HCT116 (cell line): ENCODE measurements around the gene CCL8. TPM values are rescaled to one million over a fixed set of nuclear protein-coding genes. Genes with fewer than 3 reads are reported as not detected.

Experiments
- ATAC-seq: fragments of 200-7000 bp; cut with Tn5 transposase; 2 replicates; pipeline ENCODE4 v1.9.1; 2020; ENCODE audit warnings: mild to moderate bottlenecking, moderate library complexity
- Bru-seq: library from RNA; stranded (reverse); fragments of 400-500 nt; gene quantifications from one replicate; lab custom pipeline; 2021; lab: Mats Ljungman, UMichigan
- BruChase-seq, 2 experiments: library from RNA; stranded (reverse); fragments of 400-500 nt; gene quantifications; one replicate each; lab custom pipeline; 2021; lab: Mats Ljungman, UMichigan
- BruUV-seq: library from RNA; stranded (reverse); fragments of 400-500 nt; replicated peaks from 2 replicates; lab custom pipeline; 2021; lab: Mats Ljungman, UMichigan
- CTCF ChIA-PET: fragments of 300-600 bp; sonication (Branson Sonifier 250); formaldehyde crosslinking; loops from one replicate; lab custom pipeline; 2021; ENCODE audit warnings: antibody characterized with exemption; lab: Charles Lee
- POLR2A ChIA-PET: fragments of 300-600, 350-600 bp; sonication (Branson Sonifier 250); formaldehyde crosslinking; loops from one replicate; lab custom pipeline; 2021; ENCODE audit warnings: antibody characterized with exemption; lab: Charles Lee
- RAD21 ChIA-PET, 2 experiments: fragments of 300-600 bp; sonication (Branson Sonifier 250); formaldehyde crosslinking; loops; one replicate each; lab custom pipeline; 2023; ENCODE audit warnings: low total read pairs in 2 of 2; ENCODE audit not compliant: uncharacterized antibody in 2 of 2, unreplicated experiment in 2 of 2, low non-redundant PET in 1 of 2; lab: Charles Lee
- DNase-seq: peaks from one replicate; pipeline ENCODE4 v3.0.0-alpha.2; 2010; ENCODE audit warnings: low read depth, low spot score
- H2AFZ ChIP-seq: fragments of 200-600 bp; shearing (Covaris generic), sonication (generic); 2 replicates; pipeline ENCODE4 v1.6.1; 2017; ENCODE audit warnings: low read depth, mixed run types, mixed read lengths, antibody characterized with exemption, low read length; ENCODE audit not compliant: poor library complexity, severe bottlenecking
- H3K27ac ChIP-seq: 2 replicates; pipeline ENCODE4 v1.5.1; 2012; ENCODE audit warnings: low read depth, low read length
- H3K27me3 ChIP-seq: fragments of 200-600 bp; sonication (generic); 2 replicates; pipeline ENCODE4 v1.6.1; 2016; ENCODE audit warnings: mixed run types, low read length, mixed read lengths; ENCODE audit not compliant: insufficient read depth
- H3K36me3 ChIP-seq, 2 experiments: fragments of 200-500 bp in 1 of 2; fragments of 200-600 bp in 1 of 2; sonication (Bioruptor generic) in 1 of 2; sonication (generic) in 1 of 2; 2 replicates each; pipeline versions ENCODE4 v1.5.1 to v1.6.1; 2014 to 2016; ENCODE audit warnings: low read length in 2 of 2, inconsistent platforms in 1 of 2, mixed read lengths in 1 of 2, mixed run types in 1 of 2; ENCODE audit not compliant: insufficient read depth in 2 of 2, control insufficient read depth in 1 of 2
- H3K4me1 ChIP-seq, 2 experiments: fragments of 200-600 bp in 1 of 2; sonication (generic) in 1 of 2; 2 replicates each; pipeline versions ENCODE4 v1.5.1 to v1.6.1; 2012 to 2017; ENCODE audit warnings: low read length in 2 of 2, inconsistent platforms in 1 of 2, mild to moderate bottlenecking in 1 of 2, mixed read lengths in 1 of 2, mixed run types in 1 of 2, moderate library complexity in 1 of 2; ENCODE audit not compliant: insufficient read depth in 2 of 2, control insufficient read depth in 1 of 2
- H3K4me2 ChIP-seq: fragments of 200-600 bp; sonication (generic); 2 replicates; pipeline ENCODE4 v1.6.1; 2017; ENCODE audit warnings: mixed run types, low read length, mixed read lengths
- H3K4me3 ChIP-seq, 2 experiments: fragments of 200-600 bp in 1 of 2; sonication (generic) in 1 of 2; replicated peaks in 1 of 2; 2 replicates each; pipeline ENCODE4 v1.5.1; 2011 to 2016; ENCODE audit warnings: low read length in 2 of 2, control low read depth in 1 of 2, low read depth in 1 of 2, mild to moderate bottlenecking in 1 of 2, mixed read lengths in 1 of 2, mixed run types in 1 of 2
- H3K79me2 ChIP-seq: fragments of 200-600 bp; sonication (generic); 2 replicates; pipeline ENCODE4 v1.6.1; 2017; ENCODE audit warnings: mild to moderate bottlenecking, mixed run types, low read length, moderate library complexity, mixed read lengths; ENCODE audit not compliant: insufficient read depth
- H3K9ac ChIP-seq: fragments of 200-600 bp; sonication (generic); 2 replicates; pipeline ENCODE4 v1.6.1; 2016; ENCODE audit warnings: low read length, mixed read lengths
- H3K9me2 ChIP-seq: fragments of 200-600 bp; sonication (generic), shearing (Covaris generic); 2 replicates; pipeline ENCODE4 v1.6.1; 2017; ENCODE audit warnings: mixed run types, mild to moderate bottlenecking, moderate library complexity; ENCODE audit not compliant: insufficient read depth
- H3K9me3 ChIP-seq, 2 experiments: fragments of 200-500 bp in 1 of 2; fragments of 200-600 bp in 1 of 2; sonication (Bioruptor generic) in 1 of 2; sonication (generic) in 1 of 2; 2 replicates each; pipeline ENCODE4 v1.6.1; 2014 to 2017; ENCODE audit warnings: low read length in 2 of 2, mixed read lengths in 2 of 2, inconsistent platforms in 1 of 2, low read depth in 1 of 2, mild to moderate bottlenecking in 1 of 2, mixed run types in 1 of 2, moderate library complexity in 1 of 2; ENCODE audit not compliant: control insufficient read depth in 1 of 2, insufficient read depth in 1 of 2
- H4K20me1 ChIP-seq: fragments of 200-600 bp; sonication (generic), shearing (Covaris generic); 2 replicates; pipeline ENCODE4 v1.6.1; 2017; ENCODE audit warnings: mixed run types, mild to moderate bottlenecking, moderate library complexity; ENCODE audit not compliant: insufficient read depth
- CBX3 ChIP-seq: IDR thresholded peaks from 2 replicates; pipeline ENCODE4 v1.6.1; 2012; ENCODE audit warnings: low read depth
- ELF1 ChIP-seq: IDR thresholded peaks from 2 replicates; pipeline ENCODE4 v1.6.1; 2012; ENCODE audit warnings: low read depth, borderline replicate concordance
- EZH2 ChIP-seq: fragments of 200-600 bp; sonication (generic); IDR thresholded peaks from 2 replicates; pipeline ENCODE4 v1.6.1; 2017; ENCODE audit warnings: antibody characterized with exemption, mixed run types
- FOSL1 ChIP-seq: IDR thresholded peaks from 2 replicates; pipeline ENCODE4 v1.6.1; 2012; ENCODE audit warnings: low read depth
- JUND ChIP-seq: IDR thresholded peaks from 2 replicates; pipeline ENCODE4 v1.6.1; 2012
- POLR2AphosphoS5 ChIP-seq: IDR thresholded peaks from 2 replicates; pipeline ENCODE4 v1.6.1; 2011; ENCODE audit warnings: mild to moderate bottlenecking, low read depth, low read length, moderate library complexity
- RAD21 ChIP-seq: IDR thresholded peaks from 2 replicates; pipeline ENCODE4 v1.6.1; 2012; ENCODE audit warnings: low read depth, mild to moderate bottlenecking
- TCF7L2 ChIP-seq: IDR thresholded peaks from 2 replicates; pipeline ENCODE4 v1.7.0; 2011; ENCODE audit warnings: borderline replicate concordance, inconsistent platforms; ENCODE audit not compliant: insufficient read depth, insufficient read length; ENCODE audit errors: extremely low read depth
- YY1 ChIP-seq: IDR thresholded peaks from 2 replicates; pipeline ENCODE4 v1.6.1; 2011; ENCODE audit warnings: low read length, low read depth, moderate library complexity, mild to moderate bottlenecking; ENCODE audit not compliant: insufficient replicate concordance; ENCODE audit errors: extremely low read depth
- ZFX ChIP-seq: fragments of 450-650 bp; IDR thresholded peaks from 2 replicates; pipeline ENCODE4 v1.6.1; 2017
- intact Hi-C: fragments of 100-400 bp; cut with micrococcal nuclease; formaldehyde crosslinking; loops from 2 replicates; pipeline ENCODE4 v1.10.0; 2022
- long read RNA-seq: library from polyadenylated mRNA; unstranded; transcript quantifications from one replicate; pipeline ENCODE4 v2.0.0, GENCODE V29; 2021; ENCODE audit not compliant: unreplicated experiment
- polyA plus RNA-seq: library from polyadenylated mRNA; unstranded; fragments of >200 nt; gene quantifications from 2 replicates; pipeline ENCODE4 v1.2.1, GENCODE V29; 2012; ENCODE audit warnings: missing spikeins
- total RNA-seq: library from RNA; stranded (reverse); gene quantifications from one replicate; pipeline ENCODE4 v1.2.1, GENCODE V29; 2021; ENCODE audit not compliant: unreplicated experiment
- TF ChIP-seq, protein P1 (sequence below), 3 experiments: fragments of 200-600 bp in 1 of 3; sonication (generic) in 1 of 3; IDR thresholded peaks in 2 of 3; conservative IDR thresholded peaks in 1 of 3; 2 replicates each; pipeline ENCODE4 v1.5.1; 2012 to 2017; ENCODE audit warnings: low read depth in 2 of 3, low read length in 2 of 3, antibody characterized with exemption in 1 of 3, borderline replicate concordance in 1 of 3, control low read depth in 1 of 3, mild to moderate bottlenecking in 1 of 3, mixed read lengths in 1 of 3, mixed run types in 1 of 3, moderate library complexity in 1 of 3; ENCODE audit not compliant: insufficient read depth in 1 of 3
- TF ChIP-seq, protein P2 (sequence below): IDR thresholded peaks from 2 replicates; pipeline ENCODE4 v1.6.1; 2012
- TF ChIP-seq, protein P3 (sequence below): IDR thresholded peaks from 2 replicates; pipeline ENCODE4 v1.6.1; 2011; ENCODE audit warnings: mild to moderate bottlenecking, low read length, moderate library complexity; ENCODE audit not compliant: insufficient replicate concordance; ENCODE audit errors: extremely low read depth

Gene CCL8
- total RNA-seq (not detected), Bru-seq, nascent RNA (not detected), BruChase-seq, experiment 1, labeled RNA remaining after a 6-hour chase (not detected), BruChase-seq, experiment 2, labeled RNA remaining after a 2-hour chase (not detected)
- not detected in 2 replicates for polyA plus RNA-seq
- long read RNA-seq = 0 reads

DNA sequence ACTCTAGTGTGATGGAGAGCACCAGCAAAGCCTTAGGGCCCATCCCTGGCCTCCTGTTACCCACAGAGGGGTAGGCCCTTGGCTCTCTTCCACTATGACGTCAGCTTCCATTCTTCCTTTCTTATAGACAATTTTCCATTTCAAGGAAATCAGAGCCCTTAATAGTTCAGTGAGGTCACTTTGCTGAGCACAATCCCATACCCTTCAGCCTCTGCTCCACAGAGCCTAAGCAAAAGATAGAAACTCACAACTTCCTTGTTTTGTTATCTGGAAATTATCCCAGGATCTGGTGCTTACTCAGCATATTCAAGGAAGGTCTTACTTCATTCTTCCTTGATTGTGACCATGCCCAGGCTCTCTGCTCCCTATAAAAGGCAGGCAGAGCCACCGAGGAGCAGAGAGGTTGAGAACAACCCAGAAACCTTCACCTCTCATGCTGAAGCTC is at the start of gene CCL8:
TSS of gene CCL8 (plus strand) at position 397 of the 445 bp plus-strand sequence. CDS start 67 bp downstream, outside the sequence.
- H3K36me3 ChIP-seq = no peaks in the 10 kb centered on the region
- no peaks in the 10 kb centered on the region for H3K9me3 ChIP-seq
- no peak within 1 kb of the TSS for H2AFZ ChIP-seq
- no peaks in the 10 kb centered on the region for H4K20me1 ChIP-seq
- H3K9ac ChIP-seq = no peak within 1 kb of the TSS
- DNase-seq = no peak
- POLR2A ChIA-PET = no interaction called here
- no peak within 1 kb of the TSS for H3K27ac ChIP-seq
- no peak within 1 kb of the TSS for H3K4me2 ChIP-seq
- no peaks in the 10 kb centered on the region for H3K9me2 ChIP-seq
- RAD21 ChIA-PET = no interaction called here
- no peak for TF ChIP-seq EZH2
- TF ChIP-seq, all 23 proteins: peak for 0
- CTCF ChIA-PET = interaction anchor here (2.1 kb wide), 1 partner anchor 42 kb away, joined by 6 read pairs; no protein-coding TSS in a partner anchor
- peaks cover 8% of the 10 kb centered on the region; the same call in 1 of the 2 replicates for H3K27me3 ChIP-seq
- no peak within 1 kb of the TSS for H3K4me3 ChIP-seq
- no peaks in the 10 kb centered on the region for H3K79me2 ChIP-seq
- BruUV-seq = no TSS peak
- intact Hi-C loops = no loop called here
- ATAC-seq = no peak
- no peaks in the 10 kb centered on the region for H3K4me1 ChIP-seq

DNA sequence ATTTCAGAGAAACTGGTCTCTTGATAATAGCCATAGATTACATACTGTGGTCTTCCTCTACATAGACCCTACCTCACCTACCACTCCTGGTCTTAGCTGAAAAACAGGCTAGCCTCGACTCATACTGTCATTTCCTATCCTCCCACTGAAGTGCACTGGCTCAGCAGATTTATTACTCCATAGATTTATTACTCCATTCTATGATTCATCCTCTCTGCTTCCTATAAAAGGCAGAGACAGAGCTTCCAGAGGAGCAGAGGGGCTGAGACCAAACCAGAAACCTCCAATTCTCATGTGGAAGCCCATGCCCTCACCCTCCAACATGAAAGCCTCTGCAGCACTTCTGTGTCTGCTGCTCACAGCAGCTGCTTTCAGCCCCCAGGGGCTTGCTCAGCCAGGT is 49.3 kb upstream of the CCL8 start, which contains the start of gene CCL7:
TSS of gene CCL7 (plus strand) at position 253 of the 400 bp plus-strand sequence. CDS start at position 323, 70 bp downstream.
- no peak for ATAC-seq
- H3K79me2 ChIP-seq = no peaks in the 10 kb centered on the region
- no TSS peak for BruUV-seq
- no peak within 1 kb of the TSS for H3K9ac ChIP-seq
- H4K20me1 ChIP-seq = no peaks in the 10 kb centered on the region
- no peaks in the 10 kb centered on the region for H3K9me2 ChIP-seq
- ChIA-PET CTCF (no interaction called here), POLR2A (no interaction called here), RAD21 (no interaction called here)
- no peak within 1 kb of the TSS for H3K4me3 ChIP-seq
- DNase-seq = no peak
- no peaks in the 10 kb centered on the region for H3K36me3 ChIP-seq
- H3K4me1 ChIP-seq = no peaks in the 10 kb centered on the region
- H3K27ac ChIP-seq = no peak within 1 kb of the TSS
- no peak within 1 kb of the TSS for H3K4me2 ChIP-seq
- H2AFZ ChIP-seq = no peak within 1 kb of the TSS
- intact Hi-C loops = no loop called here
- no peaks in the 10 kb centered on the region; a peak in 1 of 4 replicates for H3K9me3 ChIP-seq
- no peaks in the 10 kb centered on the region for H3K27me3 ChIP-seq
- TF ChIP-seq FOSL1 (no peak), YY1 (no peak), JUND (no peak), POLR2AphosphoS5 (no peak), CBX3 (no peak), ZFX (no peak), TCF7L2 (no peak), RAD21 (no peak), ELF1 (no peak)
- TF ChIP-seq, protein P1, sequence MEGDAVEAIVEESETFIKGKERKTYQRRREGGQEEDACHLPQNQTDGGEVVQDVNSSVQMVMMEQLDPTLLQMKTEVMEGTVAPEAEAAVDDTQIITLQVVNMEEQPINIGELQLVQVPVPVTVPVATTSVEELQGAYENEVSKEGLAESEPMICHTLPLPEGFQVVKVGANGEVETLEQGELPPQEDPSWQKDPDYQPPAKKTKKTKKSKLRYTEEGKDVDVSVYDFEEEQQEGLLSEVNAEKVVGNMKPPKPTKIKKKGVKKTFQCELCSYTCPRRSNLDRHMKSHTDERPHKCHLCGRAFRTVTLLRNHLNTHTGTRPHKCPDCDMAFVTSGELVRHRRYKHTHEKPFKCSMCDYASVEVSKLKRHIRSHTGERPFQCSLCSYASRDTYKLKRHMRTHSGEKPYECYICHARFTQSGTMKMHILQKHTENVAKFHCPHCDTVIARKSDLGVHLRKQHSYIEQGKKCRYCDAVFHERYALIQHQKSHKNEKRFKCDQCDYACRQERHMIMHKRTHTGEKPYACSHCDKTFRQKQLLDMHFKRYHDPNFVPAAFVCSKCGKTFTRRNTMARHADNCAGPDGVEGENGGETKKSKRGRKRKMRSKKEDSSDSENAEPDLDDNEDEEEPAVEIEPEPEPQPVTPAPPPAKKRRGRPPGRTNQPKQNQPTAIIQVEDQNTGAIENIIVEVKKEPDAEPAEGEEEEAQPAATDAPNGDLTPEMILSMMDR (IDR thresholded peaks at IDR 0.05 in 2 of 3, conservative IDR thresholded peaks at IDR 0.05 in 1 of 3; ENCODE audit: borderline replicate concordance in 1 of 3, insufficient read depth in 1 of 3, low read depth in 2 of 3, low read length in 2 of 3) = no peak
- TF ChIP-seq, protein P2, sequence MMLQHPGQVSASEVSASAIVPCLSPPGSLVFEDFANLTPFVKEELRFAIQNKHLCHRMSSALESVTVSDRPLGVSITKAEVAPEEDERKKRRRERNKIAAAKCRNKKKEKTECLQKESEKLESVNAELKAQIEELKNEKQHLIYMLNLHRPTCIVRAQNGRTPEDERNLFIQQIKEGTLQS = no peak
- TF ChIP-seq, protein P3, sequence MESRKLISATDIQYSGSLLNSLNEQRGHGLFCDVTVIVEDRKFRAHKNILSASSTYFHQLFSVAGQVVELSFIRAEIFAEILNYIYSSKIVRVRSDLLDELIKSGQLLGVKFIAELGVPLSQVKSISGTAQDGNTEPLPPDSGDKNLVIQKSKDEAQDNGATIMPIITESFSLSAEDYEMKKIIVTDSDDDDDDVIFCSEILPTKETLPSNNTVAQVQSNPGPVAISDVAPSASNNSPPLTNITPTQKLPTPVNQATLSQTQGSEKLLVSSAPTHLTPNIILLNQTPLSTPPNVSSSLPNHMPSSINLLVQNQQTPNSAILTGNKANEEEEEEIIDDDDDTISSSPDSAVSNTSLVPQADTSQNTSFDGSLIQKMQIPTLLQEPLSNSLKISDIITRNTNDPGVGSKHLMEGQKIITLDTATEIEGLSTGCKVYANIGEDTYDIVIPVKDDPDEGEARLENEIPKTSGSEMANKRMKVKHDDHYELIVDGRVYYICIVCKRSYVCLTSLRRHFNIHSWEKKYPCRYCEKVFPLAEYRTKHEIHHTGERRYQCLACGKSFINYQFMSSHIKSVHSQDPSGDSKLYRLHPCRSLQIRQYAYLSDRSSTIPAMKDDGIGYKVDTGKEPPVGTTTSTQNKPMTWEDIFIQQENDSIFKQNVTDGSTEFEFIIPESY = no peak
